ENCODE results near the gene POLE3. TPM values are rescaled to one million over a fixed set of nuclear protein-coding genes. Genes with fewer than 3 reads are reported as not detected.

POLE3 gene
- total RNA-seq: 28.4 to 41.7 TPM (median 29.5 TPM) in 3 replicates
- long read RNA-seq, transcript POLE3-201 (4 exons, 2,109 nt): major isoform, 53 of 62 reads
- long read RNA-seq, partial matches to known transcripts: 0 of 62 reads
- long read RNA-seq, other reads (novel, unspliced or antisense): 6 of 62 reads

DNA sequence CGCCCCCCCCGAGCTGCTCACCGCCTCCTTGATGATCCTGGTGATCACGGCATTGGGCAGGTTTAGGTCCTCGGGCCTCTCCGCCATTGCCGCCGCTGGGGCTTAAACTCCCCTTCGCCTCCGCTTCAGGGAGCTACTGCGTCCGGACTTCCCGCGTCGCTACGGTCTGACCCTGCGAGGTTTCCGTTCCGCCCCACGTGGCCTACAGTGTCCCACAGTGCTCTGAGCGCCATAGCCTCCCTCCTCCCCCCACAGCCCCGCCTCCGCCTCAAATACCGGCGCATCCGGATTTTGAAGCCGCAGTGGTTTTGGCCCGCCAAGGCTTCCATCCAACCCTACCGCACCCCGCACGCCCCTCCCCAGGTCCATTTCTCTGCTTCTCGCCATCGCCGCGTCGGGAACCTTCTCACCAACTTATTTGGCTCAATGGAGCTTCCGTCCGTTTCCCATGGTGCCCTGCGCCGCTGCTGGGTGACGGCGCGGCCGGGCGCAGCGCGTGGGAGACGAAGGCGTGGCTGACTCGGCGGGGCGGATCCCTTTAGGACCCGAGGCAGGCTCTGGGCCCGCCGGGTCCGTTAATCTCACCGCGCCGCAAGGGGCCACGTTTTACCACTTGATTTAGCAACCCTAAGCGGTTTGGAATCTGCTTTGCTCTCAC is at the start of gene POLE3, which contains the start of gene C9orf43:
Gene POLE3, minus strand, starts transcription at position 469 of the 658 bp plus-strand sequence. Its CDS starts 382 bp downstream, at position 87.
Gene C9orf43, plus strand, starts transcription at position 541 of the 658 bp plus-strand sequence. CDS start 2,747 bp downstream, outside the sequence.
- TF ChIP-seq CTCF (IDR thresholded peaks at IDR 0.05): peak; percentile 32
- no peak for DNase-seq (ENCODE audit: low spot score)
- Mint-ChIP-seq H3K36me3 (ENCODE audit: low read depth) (peaks cover 7% of the 10 kb centered on the region), H3K9me3 (ENCODE audit: low read depth) (no peaks in the 10 kb centered on the region), H3K27me3 (ENCODE audit: low read depth) (no peaks in the 10 kb centered on the region), H3K4me3 (ENCODE audit: unreplicated experiment) (peak within 1 kb of the TSS; percentile 94), H3K27ac (ENCODE audit: unreplicated experiment) (peak within 1 kb of the TSS; percentile 99), H3K4me1 (ENCODE audit: low read depth) (peaks cover 17% of the 10 kb centered on the region)

- H3K9me3 Mint-ChIP-seq (ENCODE audit: low read depth): no peaks in the 10 kb centered on the region
- no peak for TF ChIP-seq CTCF (IDR thresholded peaks at IDR 0.05)
- no peak for DNase-seq (ENCODE audit: low spot score)
- H3K27me3 Mint-ChIP-seq (ENCODE audit: low read depth): peaks cover 2% of the 10 kb centered on the region
- H3K4me3 Mint-ChIP-seq (ENCODE audit: unreplicated experiment): no peak overlapping the region
- peaks cover 32% of the 10 kb centered on the region for H3K4me1 Mint-ChIP-seq (ENCODE audit: low read depth)
- no peaks in the 10 kb centered on the region for H3K36me3 Mint-ChIP-seq (ENCODE audit: low read depth)
- H3K27ac Mint-ChIP-seq (ENCODE audit: unreplicated experiment): peak overlapping the region; percentile 69
These were observed 45.8 kb upstream of the POLE3 start for GRCh38 chr9:113456235-113456634.

DNA sequence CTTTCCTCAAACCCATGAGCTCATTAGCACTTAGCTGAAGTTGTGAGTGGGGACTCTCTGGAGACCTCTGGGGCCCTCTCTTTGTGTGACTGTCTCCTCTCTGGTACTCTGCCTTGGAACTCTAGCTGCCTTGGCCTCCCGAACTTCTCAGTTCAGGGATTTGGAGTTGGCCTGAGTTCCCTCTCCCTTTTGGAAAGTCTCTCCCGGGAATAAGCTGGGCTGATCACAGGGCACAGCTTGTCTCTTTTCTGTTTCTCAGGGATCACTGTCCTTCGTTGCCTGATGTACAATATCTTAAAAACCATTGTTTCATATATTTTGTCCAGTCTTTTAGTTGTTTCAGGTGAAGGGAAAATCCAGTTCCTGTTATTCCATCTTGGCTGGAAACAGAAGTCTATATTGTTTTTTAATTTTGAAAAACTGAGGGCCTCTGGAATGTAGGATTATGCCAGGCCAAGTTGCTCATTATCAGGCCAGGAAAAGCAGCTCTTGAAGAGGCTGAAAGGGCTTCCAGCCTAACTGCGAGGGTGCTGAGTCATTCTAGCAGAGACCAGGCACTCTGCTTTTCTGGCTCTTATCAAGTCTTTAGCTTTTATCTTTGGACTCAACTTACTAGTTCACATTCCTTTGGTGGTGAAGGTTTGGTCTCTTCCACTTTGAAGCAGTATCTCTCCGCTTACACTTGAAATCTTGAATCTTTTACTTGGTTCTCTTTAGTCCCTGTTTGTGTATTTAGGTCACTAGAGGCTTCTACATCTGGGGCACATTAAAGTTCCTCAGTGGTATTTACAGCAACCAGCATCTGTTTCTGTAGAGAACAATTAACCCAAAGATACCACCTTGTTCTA is 44.7 kb upstream of the POLE3 start:
- DNase-seq (ENCODE audit: low spot score): no peak
- no peak for TF ChIP-seq CTCF (IDR thresholded peaks at IDR 0.05)
- H3K4me1 Mint-ChIP-seq (ENCODE audit: low read depth): peaks cover 35% of the 10 kb centered on the region
- H3K36me3 Mint-ChIP-seq (ENCODE audit: low read depth): no peaks in the 10 kb centered on the region
- H3K27me3 Mint-ChIP-seq (ENCODE audit: low read depth): no peaks in the 10 kb centered on the region
- no peaks in the 10 kb centered on the region for H3K9me3 Mint-ChIP-seq (ENCODE audit: low read depth)
- peak overlapping the region; percentile 91 for H3K27ac Mint-ChIP-seq (ENCODE audit: unreplicated experiment)
- no peak overlapping the region for H3K4me3 Mint-ChIP-seq (ENCODE audit: unreplicated experiment)

- Mint-ChIP-seq H3K36me3 (ENCODE audit: low read depth) (no peaks in the 10 kb centered on the region), H3K27ac (ENCODE audit: unreplicated experiment) (no peak overlapping the region), H3K4me1 (ENCODE audit: low read depth) (peaks cover 33% of the 10 kb centered on the region), H3K27me3 (ENCODE audit: low read depth) (no peaks in the 10 kb centered on the region), H3K9me3 (ENCODE audit: low read depth) (no peaks in the 10 kb centered on the region), H3K4me3 (ENCODE audit: unreplicated experiment) (no peak overlapping the region)
- TF ChIP-seq CTCF (IDR thresholded peaks at IDR 0.05): no peak
- no peak for DNase-seq (ENCODE audit: low spot score)
These were observed 41.7 kb upstream of the POLE3 start for GRCh38 chr9:113452113-113452605.

DNA sequence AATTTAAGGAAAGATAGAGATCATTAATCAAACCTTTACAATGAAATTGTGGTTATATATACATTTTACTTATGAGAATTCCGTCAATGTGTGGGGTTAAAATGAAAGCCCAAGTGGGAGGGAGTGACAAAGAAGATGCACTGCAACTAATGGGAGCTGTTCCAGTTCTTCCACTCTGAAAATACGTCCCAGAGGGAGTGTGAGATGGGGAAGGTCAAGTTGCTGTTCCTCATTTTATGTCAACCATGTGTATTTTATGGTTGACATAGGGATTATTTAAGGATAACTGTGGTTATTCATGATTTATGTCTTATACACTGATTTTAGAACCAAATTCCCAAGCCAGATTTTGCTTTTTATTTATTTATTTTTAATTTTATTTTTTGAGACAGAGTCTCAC is 38.9 kb upstream of the POLE3 start:
- Mint-ChIP-seq H3K36me3 (ENCODE audit: low read depth) (no peaks in the 10 kb centered on the region), H3K4me1 (ENCODE audit: low read depth) (peaks cover 10% of the 10 kb centered on the region), H3K4me3 (ENCODE audit: unreplicated experiment) (no peak overlapping the region), H3K9me3 (ENCODE audit: low read depth) (no peaks in the 10 kb centered on the region), H3K27me3 (ENCODE audit: low read depth) (no peaks in the 10 kb centered on the region), H3K27ac (ENCODE audit: unreplicated experiment) (no peak overlapping the region)
- TF ChIP-seq CTCF (IDR thresholded peaks at IDR 0.05): no peak
- DNase-seq (ENCODE audit: low spot score): no peak

Measured in chondrocyte (in vitro differentiated cells).